ENCODE measurements around the gene LIPJ.

LIPJ gene

DNA sequence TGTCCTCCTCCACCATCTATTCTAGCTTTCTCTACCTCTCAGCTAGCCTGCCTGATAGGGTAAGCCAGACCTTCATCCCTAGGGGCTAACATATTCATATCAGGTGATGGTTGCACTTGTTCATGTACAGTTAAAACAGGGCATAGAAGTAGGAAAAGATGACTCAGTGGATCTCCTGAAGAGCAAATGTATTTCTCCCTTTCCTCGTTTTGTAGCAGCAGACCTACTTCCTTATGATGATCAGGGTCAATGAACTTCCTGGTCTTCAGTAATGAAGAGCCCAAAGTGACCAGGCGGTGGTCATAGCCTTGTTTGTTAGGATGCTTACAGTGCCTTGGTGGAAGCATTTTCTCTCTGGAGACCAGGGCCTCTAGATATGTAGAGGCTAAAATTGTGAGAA is 6.3 kb downstream of the LIPJ start:
- in situ Hi-C loops (cut with MboI; ENCODE audit: low sequenced_read_pairs) = no loop called here

DNA sequence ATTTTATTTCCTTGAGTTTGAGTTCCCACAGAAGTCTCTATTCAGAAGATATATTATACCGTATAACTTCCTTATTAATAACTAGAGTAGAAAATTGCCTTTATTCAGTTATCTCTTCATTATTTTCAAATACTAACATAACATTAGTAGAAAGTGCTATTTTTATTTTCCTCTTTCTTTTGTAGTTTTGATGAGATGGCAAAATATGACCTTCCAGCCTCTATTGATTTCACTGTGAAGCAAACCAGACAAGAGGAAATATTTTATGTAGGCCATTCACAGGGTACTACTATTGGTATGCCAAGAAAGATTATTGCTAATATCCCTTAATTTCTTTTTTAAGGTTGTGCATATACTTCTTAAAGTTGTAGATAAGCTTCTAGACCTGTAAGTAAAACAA is 7.9 kb downstream of the LIPJ start:
- in situ Hi-C loops (cut with MboI; ENCODE audit: low sequenced_read_pairs) = no loop called here

DNA sequence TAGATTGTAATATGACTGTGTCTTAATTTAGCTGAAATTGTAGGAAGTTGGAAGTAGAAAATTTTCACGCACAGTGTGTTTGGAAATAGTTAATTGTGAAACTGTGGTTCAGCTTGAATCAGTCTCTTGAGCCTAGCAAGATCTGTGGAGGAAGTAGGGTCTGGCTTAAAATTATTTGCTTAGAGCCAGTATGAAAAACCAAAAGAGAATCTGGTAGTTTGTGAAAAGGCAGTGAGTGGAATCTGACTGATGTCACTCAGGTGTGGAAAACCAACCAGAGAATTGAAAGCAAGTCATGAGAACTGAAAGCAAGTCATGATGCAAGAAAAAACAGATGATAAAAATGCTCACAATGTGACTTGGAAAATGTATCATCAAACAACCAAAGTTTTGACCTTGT is 11.5 kb downstream of the LIPJ start:
- in situ Hi-C loops (cut with MboI; ENCODE audit: low sequenced_read_pairs) = no loop called here

DNA sequence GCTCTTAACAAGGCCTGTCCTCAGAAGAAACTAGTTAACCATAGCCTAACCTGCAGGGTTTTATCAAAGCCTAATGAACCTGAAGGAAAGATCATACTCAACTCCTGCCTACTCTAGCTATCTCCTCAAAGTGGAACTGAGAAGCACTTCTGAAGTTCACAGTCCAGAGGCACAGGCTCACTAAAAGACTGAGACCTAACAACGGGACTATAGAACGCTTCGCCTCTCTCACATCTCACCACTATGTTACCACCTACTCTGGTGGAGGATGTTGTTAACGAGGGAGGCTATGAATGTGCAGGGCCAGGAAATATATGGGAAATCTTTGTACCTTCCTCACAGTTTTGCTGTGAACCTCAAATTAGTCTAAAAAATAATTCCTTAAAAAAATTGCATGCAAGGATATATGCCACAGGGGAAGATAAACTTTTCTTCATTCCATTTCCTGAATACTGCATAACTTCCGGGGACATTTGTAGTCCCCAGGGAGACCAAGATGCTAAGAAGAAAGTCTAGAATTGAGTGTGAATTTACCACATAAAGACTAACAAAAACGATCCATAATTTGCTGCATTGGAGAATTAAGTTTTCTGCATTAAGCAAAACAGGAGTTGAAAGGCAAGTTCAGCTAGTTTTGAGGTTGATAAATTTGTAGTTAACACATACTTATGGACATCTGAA is 21.6 kb downstream of the LIPJ start:
- in situ Hi-C loops (cut with MboI; ENCODE audit: low sequenced_read_pairs) = no loop called here

- in situ Hi-C loops (cut with MboI; ENCODE audit: low sequenced_read_pairs) = no loop called here
These were observed 22.2 kb downstream of the LIPJ start for GRCh38 chr10:88608780-88609179.

DNA sequence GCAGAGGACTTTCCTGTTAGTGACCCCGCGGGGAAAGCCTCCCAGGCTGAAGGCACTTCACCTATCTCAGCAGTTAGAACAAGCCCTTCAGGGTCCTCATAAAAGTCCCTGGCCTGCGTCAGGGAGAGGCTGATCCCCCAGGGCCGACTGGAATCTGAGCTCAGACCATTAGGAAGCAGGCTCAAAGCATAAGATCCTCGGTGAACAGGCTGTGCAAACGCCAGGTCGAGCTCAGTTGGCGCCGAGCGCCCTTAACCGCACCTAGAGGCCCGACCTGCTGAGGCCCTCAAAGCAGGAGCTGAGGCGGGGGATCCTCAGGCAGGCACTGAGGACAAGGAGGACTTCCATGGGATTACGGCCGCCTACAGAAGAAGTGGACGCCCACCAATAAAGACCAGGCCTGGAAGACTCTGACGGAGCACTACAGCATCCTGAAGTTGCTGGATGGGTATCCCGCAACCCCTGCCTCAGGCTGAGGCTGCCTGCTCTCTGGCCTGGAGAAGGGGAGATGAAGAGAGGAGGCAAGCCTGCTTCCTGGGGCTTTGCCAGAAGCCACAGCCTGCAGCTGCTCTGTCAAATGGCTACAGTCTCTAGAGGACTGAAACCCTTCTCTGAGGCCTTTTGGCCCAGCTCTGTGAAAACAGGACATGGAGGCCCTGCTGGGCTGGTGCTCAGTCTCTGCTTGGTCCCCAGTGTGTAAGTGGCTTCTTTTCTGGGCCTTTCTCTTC is 29.9 kb downstream of the LIPJ start:
- in situ Hi-C loops (cut with MboI; ENCODE audit: low sequenced_read_pairs) = no loop called here

GRCh38 chr10:88617772-88618300 is 31.3 kb downstream of the LIPJ start:
- in situ Hi-C loops (cut with MboI; ENCODE audit: low sequenced_read_pairs) = no loop called here

DNA sequence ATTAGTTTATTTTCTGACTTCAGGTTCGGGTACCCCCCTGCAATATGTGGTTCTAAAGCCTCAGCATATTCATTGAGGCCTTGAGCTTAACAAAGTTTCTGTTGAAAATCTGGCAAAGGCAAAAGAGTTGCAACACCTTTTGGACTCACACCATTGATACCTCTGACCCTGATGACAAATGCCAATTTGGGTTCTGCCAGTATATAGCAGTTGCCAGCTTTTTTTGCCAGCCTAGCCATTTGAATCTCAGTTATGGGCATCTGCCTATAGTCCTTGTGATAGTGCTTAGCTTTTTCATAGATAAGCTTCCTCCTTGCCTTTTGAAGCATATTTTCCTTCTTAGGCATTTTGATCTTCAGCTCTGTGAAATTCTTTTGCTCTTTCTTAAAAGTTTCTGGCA is 31.9 kb downstream of the LIPJ start:
- in situ Hi-C loops (cut with MboI; ENCODE audit: low sequenced_read_pairs) = no loop called here

DNA sequence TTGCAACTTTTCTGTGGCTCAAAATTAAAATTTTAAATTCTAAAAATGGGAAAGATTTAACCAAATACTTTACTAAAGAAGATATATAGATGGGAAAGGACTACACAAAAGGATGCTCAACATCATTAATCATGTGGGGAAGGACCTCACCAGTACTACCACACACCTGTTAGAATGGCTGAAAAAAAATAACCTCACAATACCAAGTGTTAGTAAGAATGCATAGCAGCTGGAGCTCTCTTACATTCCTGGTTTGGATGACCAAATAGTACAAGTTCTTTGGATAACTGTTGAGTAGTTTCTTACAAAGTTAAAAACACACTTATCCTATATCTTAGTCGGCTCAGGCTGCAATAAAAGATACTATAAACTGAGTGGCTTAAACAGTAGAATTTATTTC is 33.9 kb downstream of the LIPJ start:
- in situ Hi-C loops (cut with MboI; ENCODE audit: low sequenced_read_pairs) = no loop called here

DNA sequence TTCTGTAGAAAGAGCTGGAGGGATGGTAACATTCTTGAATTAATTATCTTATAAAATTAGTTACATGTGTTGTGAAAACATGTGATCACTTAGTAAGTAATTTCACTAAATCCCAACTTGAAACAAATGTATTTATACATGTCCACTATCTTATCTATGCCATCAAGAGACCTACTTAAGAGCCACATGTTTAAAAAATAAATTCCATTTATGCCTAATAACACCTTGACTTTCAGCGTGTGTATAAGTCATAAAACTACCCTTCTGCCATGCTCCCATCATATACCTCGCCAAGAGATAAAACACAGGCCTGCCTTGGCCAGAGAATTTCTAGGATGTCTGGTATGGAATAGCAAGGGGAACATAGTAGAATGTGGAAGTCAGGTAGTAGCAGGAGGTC is 37.3 kb downstream of the LIPJ start:
- in situ Hi-C loops (cut with MboI; ENCODE audit: low sequenced_read_pairs) = no loop called here

- in situ Hi-C loops (cut with MboI; ENCODE audit: low sequenced_read_pairs) = no loop called here
These were observed 38.3 kb downstream of the LIPJ start for GRCh38 chr10:88624840-88625239.

- in situ Hi-C loops (cut with MboI; ENCODE audit: low sequenced_read_pairs) = no loop called here
These were observed 53.6 kb downstream of the LIPJ start for GRCh38 chr10:88640186-88640585.

DNA sequence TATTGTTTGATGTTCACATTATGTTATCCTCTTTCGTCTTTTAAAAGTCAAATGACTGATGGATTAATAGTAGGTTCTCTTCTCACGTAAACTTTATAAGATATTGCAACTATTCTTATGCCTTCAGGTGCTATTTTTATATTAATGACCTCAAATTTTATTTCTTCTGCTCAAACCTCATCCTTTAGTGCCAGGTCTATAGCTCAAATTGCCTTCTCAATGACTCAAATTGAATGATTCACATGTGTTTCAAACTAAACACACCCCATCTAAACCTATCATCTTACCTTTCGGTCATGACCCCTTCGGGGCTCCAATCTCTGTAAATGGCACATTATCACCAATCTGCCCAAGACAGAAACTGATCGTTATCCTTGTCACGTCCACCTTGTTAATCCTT is 55.6 kb downstream of the LIPJ start:
- in situ Hi-C loops (cut with MboI; ENCODE audit: low sequenced_read_pairs) = no loop called here

- in situ Hi-C loops (cut with MboI; ENCODE audit: low sequenced_read_pairs) = no loop called here
These were observed 56.4 kb downstream of the LIPJ start for GRCh38 chr10:88642963-88643362.

- in situ Hi-C loops (cut with MboI; ENCODE audit: low sequenced_read_pairs) = no loop called here
These were observed 60.6 kb downstream of the LIPJ start for GRCh38 chr10:88647061-88647615.

- in situ Hi-C loops (cut with MboI; ENCODE audit: low sequenced_read_pairs) = no loop called here
These were observed 64.6 kb downstream of the LIPJ start for GRCh38 chr10:88651101-88651551.

DNA sequence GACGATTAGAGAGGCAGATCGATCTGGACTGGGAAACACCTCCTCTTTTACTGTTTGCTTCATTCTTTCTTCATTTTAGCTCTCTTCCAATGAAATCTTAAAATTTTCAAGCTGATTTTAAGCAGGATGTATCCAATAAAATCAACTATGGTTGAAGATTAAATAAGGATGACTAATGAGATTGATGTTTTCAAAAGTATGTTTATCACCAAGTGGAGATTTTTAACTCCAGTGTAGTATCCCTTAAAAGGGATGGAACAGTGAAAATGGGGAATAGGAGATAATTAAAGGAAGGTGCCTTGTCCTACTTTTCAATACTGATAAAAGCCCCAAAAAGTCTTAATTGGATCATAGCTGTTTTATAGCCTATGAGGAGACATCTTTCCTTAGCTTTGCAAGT is 66.1 kb downstream of the LIPJ start:
- in situ Hi-C loops (cut with MboI; ENCODE audit: low sequenced_read_pairs) = no loop called here
